Activated CD4-positive, CD25-positive, alpha-beta regulatory T cell (primary cell): ENCODE data around the gene PGGHG.
"Not testable (repeated sequence)": the region's sequence is repeated elsewhere in the genome, so short reads cannot be mapped to it uniquely, and the experiment has no call there.

Source experiments
- DNase-seq, 4 experiments: peaks; one replicate each; lab custom pipeline; 2025; lab: John Stamatoyannopoulos, UW

Gene PGGHG

DNA sequence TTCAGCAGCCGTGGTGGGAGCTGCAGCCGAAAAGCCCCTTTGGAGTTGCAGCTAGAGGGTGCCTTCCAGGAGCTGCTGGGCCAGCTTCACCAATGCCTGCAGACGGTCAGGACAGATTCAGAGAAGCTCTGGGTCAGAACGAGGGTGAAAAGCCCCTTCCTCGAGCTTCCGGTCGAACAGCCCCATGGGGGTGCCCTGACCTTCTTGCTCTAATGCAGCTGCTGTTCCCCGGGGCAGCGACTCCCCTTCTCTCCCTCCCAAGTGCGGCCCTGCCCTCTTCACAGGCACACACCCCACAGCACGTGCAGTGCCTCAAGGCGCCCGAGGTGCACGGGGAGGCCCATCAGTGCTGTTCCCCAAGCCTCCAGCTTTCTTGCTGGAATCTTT is 41.4 kb downstream of the PGGHG start:
- no peak for DNase-seq

DNA sequence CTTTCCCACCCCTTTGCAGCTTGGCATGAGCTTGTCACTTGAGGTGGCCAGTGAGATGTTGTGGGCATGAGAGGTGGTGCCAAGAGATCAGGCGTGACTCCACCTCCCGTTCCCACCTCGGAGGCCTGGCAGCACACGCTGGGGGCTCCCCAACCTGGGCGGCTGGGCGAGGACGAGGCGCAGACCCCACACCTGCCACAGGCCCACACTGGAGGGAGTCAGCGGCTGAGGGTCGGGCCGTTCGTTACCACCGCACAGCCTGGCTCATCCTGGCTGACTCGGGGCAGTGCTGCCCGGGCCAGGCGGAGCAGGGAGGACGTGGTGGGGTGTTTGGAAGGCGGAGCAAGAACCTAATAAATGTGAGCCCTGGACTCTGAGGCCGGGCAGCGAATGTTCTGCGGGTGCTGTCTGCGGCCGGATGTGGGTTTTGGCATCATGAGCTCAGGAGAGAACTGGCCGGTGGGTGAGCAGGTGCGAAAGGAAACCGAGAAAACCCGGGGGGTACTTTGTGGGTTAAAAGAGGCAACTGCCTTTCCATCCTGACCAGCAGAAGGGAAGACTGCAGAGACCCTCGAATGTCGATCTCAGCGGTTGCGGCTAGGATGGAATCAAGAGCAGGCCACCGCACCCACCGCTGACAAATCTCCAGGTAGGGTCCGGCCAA is 41.9 kb downstream of the PGGHG start:
- no peak for DNase-seq

DNA sequence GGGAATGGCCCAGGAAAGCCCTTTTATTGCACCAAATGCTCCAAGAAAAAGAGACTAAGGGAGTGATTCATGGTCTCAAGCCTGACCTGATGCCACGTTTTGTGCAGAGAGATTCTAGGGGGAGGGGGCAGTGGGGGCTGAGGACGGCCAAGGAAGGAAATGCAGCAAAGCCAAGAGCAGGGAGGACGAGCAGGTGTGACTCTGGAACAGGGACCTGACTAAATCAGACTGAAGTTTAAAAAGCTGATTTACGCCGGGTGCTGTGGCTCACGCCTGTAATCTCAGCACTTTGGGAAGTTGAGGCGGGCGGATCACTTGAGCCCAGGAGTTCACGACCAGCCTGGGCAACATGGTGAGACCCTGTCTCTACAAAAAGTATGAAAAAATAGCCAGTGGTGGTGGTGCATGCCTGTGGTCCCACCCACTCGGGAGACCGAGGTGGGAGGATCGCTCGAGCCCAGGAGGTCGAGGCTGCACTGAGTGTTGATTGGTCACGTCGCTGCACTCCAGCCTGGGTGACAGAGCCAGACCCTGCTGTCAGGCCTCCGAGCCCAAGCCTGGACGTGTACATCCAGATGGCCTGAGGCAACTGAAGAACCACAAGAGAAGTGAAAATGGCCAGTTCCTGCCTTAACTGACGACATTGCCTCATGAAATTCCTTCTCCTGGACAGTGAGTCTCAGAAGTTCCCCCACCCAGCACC is 42.6 kb downstream of the PGGHG start:
- no peak for DNase-seq

DNA sequence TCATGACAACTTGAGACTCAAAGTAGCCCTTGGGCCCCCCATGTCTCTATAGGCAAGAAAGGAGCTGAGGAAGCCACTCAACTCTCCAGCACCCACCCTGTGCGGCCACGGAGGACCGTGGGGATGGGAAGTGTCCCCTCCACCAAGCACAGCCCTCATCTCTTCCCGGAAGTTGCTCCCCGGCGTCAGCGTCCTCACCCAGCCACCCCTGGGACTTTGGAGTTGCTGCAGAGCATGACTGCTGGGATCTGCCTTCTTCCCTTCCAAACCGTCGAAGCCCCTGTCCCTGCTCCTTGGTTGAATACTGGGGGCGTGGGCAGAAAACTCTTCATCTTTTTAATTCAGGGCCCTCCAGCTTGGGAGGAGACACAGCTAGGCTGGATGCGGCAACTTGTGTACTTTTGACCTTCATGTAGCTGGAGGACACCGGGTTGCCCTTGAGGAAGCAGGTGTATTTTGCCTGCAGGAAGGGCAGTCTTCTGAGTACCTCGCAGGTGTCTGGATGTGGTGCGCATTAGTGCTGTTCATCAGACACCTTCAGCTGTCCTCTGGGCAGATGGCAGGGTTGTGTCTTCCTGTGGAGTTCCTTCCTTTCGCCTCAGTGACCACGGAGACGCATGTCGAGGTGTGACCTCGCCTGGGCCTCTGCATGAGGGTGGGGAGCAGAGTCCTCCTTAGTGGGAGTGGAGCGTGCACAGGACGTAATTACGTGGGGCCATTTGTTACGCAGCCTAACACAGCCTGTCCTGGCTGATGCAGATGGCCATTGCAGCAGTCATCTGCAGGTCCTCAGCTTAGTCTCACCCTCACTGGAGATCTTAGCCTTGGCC is 43.9 kb downstream of the PGGHG start:
- no peak for DNase-seq

DNA sequence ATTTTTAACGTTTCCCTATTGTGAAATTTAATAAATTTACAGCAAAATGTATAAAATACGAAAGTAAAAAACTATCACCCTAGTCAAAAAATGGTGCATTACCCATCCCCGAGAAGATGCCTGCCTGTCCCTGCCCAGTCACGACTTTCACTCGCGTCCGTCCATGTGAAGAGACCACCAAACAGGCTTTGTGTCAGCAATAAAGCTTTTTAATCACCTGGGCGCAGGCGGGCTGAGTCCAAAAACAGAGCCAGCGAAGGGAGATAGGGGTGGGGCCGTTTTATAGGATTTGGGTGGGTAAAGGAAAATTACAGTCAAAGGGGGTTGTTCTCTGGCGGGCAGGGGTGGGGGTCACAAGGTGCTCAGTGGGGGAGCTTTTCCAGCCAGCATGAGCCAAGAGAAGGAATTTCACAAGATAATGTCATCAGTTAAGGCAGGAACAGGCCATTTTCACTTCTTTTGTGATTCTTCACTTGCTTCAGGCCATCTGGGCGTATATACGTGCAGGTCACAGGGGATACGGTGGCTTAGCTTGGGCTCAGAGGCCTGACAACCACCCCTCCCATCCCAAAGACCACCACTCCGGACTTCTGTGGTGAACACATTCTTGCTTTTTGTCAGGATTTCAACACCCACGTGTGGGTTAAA is 44.8 kb downstream of the PGGHG start:
- not testable (repeated sequence) for DNase-seq

DNA sequence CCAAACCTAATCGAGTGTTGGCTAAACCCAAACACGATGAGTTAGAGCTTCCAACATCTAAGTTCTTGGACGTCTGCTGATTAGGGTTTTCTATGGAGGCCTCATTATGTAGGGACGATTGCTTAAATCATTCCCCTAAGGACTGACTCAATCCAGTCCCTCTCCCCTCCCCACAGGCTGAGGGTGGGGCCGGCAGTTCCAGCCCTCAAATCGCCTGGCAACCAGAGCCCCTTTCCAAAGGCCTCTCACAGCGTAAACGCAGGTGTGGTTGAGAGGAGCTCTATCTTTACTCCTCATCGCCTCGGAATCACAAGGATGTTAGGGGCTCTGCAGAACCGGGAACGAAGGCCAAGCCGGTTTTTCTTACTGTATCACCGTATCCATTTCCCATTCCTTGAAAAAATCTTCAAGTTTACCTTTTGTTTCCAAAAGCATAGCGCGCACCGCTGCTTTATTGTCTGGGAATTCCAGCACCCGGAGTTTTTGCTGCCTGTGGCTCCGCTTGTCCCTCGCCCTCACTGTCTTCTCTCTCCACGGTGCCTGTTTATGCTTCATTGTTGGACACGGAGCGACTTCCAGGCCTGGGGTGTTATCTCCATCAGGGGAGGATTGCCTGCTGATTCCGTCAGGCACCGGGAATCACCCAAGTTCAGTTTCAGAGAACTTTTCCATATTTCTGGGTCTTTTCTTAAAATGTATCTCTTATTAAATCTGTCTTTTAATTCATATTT is 45.5 kb downstream of the PGGHG start:
- no peak for DNase-seq

DNA sequence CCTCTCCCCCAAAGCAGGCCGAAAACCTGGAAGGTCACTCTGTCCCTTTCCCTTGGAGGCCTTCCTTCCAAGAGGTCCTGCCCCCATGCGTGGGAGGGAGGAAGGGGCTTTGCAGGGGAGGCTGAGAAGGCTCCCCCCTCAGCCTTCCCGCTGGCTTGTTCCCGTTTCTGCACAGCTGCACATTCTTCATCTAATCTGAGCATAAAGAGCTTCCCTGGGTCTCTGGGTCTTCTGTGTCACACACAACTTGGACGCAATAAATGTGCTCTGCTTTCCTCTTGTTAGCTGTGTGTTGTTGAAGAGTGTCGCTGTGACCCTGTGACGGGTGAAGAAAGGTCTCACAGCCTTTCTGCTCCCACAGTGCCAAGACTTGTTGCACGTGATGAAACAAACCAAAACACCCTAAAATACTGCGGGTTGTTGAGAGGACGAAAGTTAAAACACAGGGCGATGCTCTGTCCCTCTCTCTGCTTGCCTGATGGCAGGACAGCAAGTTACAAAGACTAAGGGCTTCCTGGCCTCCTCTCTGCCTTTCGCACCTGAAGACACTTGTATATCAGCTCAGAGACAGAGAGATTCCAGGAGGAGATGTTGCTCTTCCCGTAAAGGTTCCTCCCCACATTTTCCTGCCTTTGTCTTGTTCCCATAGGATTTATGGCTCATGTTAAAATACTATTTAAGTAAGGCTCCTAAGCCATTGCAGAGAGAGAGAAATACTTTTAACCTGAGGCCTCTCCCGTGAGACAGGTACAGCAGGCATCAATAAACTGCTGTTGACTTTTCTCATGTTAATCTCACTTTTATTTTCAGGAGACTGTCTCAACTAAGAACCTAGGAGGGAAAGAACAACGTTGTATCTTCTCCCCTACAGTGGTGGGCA is 47.1 kb downstream of the PGGHG start:
- DNase-seq = no peak

DNA sequence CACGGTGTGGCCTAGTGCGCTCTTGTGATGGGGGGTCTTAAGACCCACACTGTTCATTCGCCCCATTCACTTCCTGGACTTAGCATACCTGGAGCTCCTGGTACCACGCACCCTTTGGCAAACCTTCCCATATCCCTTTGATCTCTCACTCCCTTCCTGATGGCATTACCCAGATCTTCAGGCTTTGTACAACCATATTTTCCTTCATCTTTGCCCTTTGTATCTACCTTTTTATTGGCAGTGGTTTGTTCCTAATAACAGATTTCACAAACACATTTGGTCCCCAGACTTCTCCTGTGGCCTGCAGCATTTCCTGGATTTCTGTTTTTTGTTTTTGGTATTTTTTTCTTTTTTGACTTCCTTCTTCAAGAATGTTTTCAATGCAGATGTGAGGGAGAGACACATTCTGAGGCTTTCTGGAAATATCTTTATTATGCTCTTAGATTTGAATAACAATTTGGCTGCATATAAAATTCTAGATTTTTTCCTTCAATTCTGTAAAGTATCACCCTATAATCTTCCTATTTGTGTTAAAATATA is 47.8 kb downstream of the PGGHG start:
- no peak for DNase-seq

DNA sequence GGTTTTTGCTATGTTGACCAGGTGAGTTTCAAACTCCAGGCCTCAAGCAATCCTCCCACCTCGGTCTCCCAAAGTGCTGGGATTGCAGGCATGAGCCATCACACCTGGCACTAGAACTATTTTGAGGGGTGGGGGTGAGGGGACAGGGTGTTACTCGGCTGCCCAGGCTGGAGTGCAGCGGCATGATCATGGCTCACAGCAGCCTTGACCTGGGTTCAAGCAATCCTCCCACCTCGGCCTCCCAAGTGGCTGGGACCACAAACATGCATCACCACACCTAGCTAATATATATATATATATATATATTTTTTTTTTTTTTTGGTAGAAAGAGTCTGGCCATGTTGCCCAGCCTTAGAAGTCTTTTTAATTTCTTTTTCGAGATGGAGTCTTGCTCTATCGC is 48.8 kb downstream of the PGGHG start:
- DNase-seq = no peak

DNA sequence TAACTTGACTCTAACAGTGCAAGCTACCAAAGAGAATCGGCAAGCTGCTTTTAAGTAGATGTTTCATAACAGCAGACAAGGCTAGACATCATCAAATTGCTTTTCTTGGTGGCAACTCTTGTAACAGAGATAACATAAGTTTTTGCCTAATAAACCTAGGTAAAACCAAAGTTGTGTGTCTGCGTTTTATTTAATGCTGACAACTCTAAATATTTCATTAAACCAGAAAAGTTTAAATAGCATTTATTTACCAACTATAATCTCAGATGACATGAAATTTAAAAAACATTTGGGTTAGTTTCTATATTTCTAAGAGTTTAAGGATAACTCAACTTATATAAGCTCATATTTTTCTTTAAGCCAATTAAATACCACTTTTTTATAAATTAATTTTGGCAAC is 51.0 kb downstream of the PGGHG start:
- DNase-seq = no peak

DNA sequence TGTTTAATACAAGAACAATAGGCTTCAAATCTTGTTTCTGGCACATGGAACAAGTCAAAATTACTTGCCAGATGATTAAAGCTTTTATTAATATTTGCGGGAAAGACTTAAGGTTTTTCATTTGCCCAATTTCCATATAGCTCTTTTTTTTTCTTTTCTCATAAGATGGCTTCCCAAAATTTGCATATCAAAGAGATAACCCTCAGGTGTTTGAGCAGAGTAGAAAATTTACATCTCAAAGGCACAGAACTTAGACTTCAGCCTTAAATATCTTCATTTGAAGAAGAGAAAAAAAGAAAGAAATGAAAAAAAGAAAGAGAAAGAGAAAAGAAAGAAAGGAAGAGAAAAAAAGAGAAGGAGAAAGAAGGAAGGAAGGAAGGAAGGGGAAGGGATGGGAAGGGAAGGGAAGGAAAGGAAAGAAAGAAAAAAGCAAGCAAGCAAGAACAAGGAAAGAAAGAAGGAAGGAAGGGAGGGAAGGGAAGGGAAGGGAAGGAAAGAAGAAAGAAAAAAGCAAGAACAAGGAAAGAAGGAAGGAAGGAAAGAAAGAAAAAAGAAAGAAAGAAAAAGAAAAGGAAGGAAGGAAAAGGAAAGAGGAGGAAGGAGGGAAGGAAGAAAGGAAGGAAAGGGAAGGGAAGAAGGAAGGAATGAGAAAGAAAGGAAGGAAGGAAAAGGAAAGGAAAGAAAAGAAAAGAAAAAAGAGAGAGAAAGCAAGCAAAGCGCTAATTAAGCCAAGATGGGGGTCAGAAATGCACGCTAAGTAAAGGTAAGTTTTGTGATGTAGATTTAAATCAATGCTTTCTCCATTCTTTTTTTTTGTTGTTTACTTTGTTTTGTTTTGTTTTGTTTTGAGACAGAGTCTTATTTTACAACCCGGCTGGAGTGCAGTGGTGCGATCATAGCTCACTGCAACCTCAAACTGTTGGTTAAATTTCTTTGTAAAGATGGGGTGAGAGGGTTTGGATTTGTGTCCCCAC is 51.9 kb downstream of the PGGHG start:
- DNase-seq = no peak

DNA sequence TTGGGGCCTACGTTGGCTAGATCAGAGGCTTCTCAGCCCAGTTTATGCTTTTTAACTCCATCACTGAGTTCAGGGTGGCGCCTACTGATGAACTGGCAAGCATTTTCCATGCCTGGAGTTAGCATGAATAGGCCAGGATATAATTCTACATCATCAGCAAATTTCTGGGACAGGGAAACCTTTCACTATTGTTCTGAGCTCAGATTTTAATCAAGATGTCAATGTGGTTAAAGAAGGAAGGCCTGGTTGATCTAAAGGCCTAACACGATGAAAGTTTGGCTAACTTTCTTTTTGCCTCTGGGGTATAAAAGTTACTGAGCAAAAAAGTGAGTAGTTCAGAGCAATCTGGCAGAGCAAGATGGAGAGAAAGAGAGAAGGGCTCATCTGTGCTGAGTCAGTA is 53.4 kb downstream of the PGGHG start:
- no peak for DNase-seq

DNA sequence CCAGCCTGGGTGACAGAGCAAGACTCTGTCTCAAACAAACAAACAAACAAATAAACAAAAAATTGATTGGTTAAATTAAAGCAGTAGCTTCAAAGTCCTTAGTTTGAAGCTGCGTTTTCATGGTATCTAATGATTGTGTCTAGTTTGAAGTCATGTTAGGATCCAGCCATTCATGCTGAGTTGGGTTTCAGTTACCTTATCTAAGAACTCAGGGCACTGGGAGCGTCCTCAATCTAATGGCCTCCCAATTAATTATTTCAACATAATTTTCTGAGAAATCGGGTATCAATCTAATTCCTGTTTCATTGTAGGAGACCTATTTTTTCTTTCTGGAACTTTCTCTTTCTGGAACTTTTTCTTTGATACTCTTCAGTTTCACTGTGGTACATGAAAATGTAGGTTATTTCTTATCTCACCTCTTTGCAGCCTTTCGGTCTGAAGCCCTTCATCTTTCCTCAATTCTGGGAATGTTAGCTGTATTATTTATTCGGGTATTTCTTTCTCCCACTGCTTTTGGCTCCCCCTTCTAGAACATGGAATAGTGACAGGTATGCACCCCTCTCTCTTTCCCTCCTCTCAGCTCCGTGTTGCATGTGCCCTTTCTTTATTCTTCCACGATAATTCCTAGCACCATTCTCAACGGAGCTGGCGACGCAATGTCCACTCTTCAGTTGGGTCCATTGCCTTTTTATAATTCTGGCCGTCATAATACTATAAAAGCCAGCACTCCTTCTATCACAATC is 56.1 kb downstream of the PGGHG start:
- no peak for DNase-seq
